IPS-NIHi7 (cell line): ENCODE results near the gene POU2F2.
"Not testable (repeated sequence)": the region's sequence is repeated elsewhere in the genome, so short reads cannot be mapped to it uniquely, and the experiment has no call there.

Experiments
- DNase-seq: peaks from one replicate; pipeline ENCODE4 v3.0.0; 2012; ENCODE audit warnings: mixed read lengths; ENCODE audit errors: extremely low spot score

The POU2F2 gene

GRCh38 chr19:42062381-42062780 lies 69.9 kb downstream of the POU2F2 start:
- DNase-seq = no peak

GRCh38 chr19:42060117-42060516 lies 72.1 kb downstream of the POU2F2 start:
- no peak for DNase-seq

DNA sequence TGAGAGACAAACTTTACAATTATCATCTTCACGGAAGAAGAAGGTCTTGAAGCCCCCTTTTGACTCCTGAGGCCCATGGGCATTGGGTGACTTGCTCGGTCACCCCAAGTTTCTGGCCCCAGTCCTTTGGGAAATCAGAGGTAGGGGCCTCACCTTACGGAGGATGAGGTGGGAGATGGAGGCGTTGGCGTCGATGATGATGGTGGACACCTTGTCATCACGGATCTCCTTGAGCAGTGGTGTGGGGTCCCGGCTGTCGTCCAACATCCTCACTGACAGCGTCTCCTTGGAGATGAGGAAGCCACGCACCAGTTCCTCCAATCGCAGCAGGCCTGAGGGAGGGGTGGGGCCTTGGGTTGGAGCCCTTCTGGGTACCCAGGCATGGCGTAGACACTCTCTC lies 73.0 kb downstream of the POU2F2 start:
- no peak for DNase-seq

- no peak for DNase-seq
Observed at GRCh38 chr19:42057846-42058245, 74.4 kb downstream of the POU2F2 start.

- no peak for DNase-seq
Observed at GRCh38 chr19:42054205-42054604, 78.0 kb downstream of the POU2F2 start.

DNA sequence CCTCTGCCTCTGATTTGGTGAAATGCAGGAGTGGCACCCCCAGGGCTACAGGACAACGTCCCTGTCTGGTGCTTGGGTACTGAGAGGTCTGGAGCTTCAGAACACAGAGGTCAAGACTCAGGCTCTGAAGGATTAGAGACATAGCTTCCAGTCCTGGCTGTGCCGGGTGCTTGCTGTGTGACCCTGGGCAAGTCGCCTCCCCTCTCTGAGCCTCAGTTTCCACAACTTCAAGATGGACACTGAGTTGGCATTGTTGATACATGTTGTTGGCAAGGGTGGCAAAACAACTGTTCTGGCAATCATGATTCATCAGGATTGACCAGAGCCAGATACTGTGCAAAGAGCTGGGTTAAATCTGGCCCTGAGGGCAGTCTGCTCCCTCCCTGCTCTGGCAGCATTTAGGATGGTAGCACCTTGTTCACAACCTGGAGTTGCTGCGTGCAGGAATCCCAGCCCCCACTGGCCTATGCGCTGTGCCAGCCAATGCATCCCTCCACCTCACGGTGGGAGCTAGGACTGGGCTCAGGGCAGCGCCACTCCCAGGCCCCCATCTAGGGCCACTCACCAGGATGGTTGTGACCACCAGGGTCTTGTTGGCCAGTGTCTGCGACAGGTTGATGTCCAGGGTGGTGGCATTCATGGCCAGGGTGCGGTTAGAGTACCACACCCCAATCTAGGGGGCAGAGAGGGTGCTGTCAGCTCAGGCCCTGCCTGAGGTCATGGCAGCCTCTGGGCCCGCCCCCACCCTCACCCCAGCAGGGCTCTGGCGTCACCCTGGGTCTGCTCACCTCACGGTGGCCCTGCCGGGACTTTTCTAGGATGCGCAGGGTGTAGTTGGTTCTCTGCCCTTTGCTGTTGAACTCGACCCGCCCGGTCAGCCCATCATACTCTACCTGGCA lies 79.0 kb downstream of the POU2F2 start:
- no peak for DNase-seq

- DNase-seq = no peak
Observed at GRCh38 chr19:42052241-42052863, 79.9 kb downstream of the POU2F2 start.

- no peak for DNase-seq
Observed at GRCh38 chr19:42051166-42052115, 80.8 kb downstream of the POU2F2 start.

- no peak for DNase-seq
Observed at GRCh38 chr19:42048992-42049391, 83.3 kb downstream of the POU2F2 start.

DNA sequence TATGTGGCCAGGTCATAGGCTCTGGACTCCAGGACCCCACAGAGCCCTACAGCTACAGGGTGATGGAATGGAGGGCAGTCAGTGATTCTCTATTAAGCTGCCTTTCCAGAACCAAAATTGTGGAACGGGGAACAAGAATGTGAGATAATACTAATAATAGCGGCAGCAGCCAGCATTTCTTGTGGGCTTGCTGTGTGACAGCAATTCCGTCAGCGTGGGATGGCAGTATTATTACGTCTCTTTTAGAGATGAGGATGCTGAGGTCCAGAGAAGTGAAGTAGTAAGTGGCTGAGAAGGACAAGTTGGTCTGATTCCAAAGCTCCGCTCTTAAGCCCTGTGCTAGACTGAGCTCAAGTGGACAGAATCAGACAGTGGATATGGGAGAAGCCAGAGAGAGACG lies 86.7 kb downstream of the POU2F2 start:
- no peak for DNase-seq

DNA sequence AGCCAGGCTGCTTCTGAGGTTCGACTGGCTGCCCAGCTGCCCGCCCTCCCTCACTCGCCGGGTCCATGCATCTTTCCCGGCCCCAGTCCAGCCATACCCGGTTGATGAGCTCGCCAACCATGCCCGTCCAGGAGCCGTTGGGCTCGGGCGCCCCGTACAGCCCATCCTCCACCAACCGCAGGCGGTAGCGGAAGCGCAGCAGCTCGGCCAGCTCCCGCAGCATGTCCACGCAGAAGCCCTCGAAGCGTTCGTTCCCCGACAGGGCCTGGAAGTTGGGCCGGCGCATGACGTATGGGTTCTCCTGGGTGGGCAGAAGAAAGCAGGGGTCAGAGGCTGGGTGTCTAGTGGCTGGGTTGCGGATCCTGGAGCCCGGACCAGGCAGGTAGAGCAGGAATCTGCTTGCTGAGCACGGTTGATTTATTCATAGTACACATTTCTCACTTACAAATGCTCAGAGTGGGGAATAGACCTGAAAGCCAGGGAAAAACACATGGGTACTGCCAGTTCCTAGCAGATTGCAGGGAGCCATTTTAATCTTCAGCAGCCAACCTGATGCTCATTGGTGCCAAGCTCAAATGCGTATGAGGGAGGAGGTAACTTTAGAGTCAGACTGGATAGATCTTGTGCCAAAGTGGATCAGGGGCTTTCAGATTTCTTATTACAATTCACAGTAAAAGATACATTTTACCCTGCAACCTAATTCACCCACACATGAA lies 89.6 kb downstream of the POU2F2 start:
- DNase-seq = no peak

GRCh38 chr19:42040491-42040890 lies 91.8 kb downstream of the POU2F2 start:
- DNase-seq = not testable (repeated sequence)

DNA sequence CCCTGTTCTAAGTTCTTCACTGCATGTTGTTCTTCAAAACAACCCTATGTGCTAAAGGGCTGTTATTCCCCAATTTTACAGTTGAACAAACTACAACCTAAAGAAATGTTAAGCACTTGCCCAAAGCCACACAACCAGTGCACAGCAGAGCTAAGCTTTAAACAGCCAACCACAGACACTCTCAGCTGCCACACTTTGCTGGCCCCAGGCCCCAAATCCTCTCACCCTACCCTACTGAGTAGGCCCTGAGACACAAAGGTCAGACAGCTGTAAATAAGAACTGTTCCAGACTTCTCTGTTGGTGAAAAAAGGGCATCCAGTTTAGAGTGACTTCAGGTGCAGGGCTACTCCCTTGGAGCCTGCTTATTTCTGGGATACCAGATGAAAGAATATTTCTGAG lies 92.2 kb downstream of the POU2F2 start:
- no peak for DNase-seq

- DNase-seq = no peak
Observed at GRCh38 chr19:42038666-42039065, 93.6 kb downstream of the POU2F2 start.

GRCh38 chr19:42037649-42038048 lies 94.6 kb downstream of the POU2F2 start:
- DNase-seq = no peak
